Fibroblast of upper back skin (primary cell): ENCODE results near the gene NPEPL1.
"Not testable (repeated sequence)": the region's sequence is repeated elsewhere in the genome, so short reads cannot be mapped to it uniquely, and the experiment has no call there.

Experiments used
- DNase-seq: peaks from one replicate; pipeline ENCODE4 v3.0.0-alpha.2; 2013

The NPEPL1 gene

GRCh38 chr20:58743929-58744534 lies 51.4 kb downstream of the NPEPL1 start:
- no peak for DNase-seq

GRCh38 chr20:58744836-58745235 lies 52.2 kb downstream of the NPEPL1 start:
- no peak for DNase-seq

- DNase-seq = no peak
Observed at GRCh38 chr20:58745391-58745790, 52.8 kb downstream of the NPEPL1 start.

- no peak for DNase-seq
Observed at GRCh38 chr20:58746620-58747019, 54.0 kb downstream of the NPEPL1 start.

GRCh38 chr20:58747211-58747610 lies 54.6 kb downstream of the NPEPL1 start:
- DNase-seq = no peak

- DNase-seq = no peak
Observed at GRCh38 chr20:58748618-58749017, 56.0 kb downstream of the NPEPL1 start.

GRCh38 chr20:58749098-58749769 lies 56.6 kb downstream of the NPEPL1 start:
- DNase-seq = no peak

- DNase-seq = no peak
Observed at GRCh38 chr20:58749979-58750378, 57.4 kb downstream of the NPEPL1 start.

- DNase-seq = not testable (repeated sequence)
Observed at GRCh38 chr20:58750706-58751105, 58.1 kb downstream of the NPEPL1 start.

GRCh38 chr20:58751979-58752378 lies 59.4 kb downstream of the NPEPL1 start:
- no peak for DNase-seq

- DNase-seq = no peak
Observed at GRCh38 chr20:58752565-58752964, 60.0 kb downstream of the NPEPL1 start.

GRCh38 chr20:58753267-58753921 lies 60.8 kb downstream of the NPEPL1 start:
- no peak for DNase-seq

GRCh38 chr20:58753922-58754551 lies 61.4 kb downstream of the NPEPL1 start:
- DNase-seq = no peak

GRCh38 chr20:58754584-58754983 lies 62.0 kb downstream of the NPEPL1 start:
- DNase-seq = no peak

- no peak for DNase-seq
Observed at GRCh38 chr20:58755062-58755697, 62.6 kb downstream of the NPEPL1 start.

GRCh38 chr20:58755766-58756449 lies 63.3 kb downstream of the NPEPL1 start:
- DNase-seq = no peak

- no peak for DNase-seq
Observed at GRCh38 chr20:58756450-58756775, 63.8 kb downstream of the NPEPL1 start.

GRCh38 chr20:58757647-58758046 lies 65.0 kb downstream of the NPEPL1 start:
- DNase-seq = not testable (repeated sequence)

GRCh38 chr20:58759947-58760346 lies 67.3 kb downstream of the NPEPL1 start:
- no peak for DNase-seq

GRCh38 chr20:58760856-58761255 lies 68.3 kb downstream of the NPEPL1 start:
- no peak for DNase-seq

- no peak for DNase-seq
Observed at GRCh38 chr20:58762120-58762519, 69.5 kb downstream of the NPEPL1 start.

GRCh38 chr20:58763076-58763475 lies 70.5 kb downstream of the NPEPL1 start:
- no peak for DNase-seq
